GM21367 (cell line): ENCODE results near the gene NTRK3.
"Not testable (repeated sequence)": the region's sequence is repeated elsewhere in the genome, so short reads cannot be mapped to it uniquely, and the experiment has no call there.

Experiments
- ATAC-seq: cut with Tn5 transposase; IDR thresholded peaks from one replicate; pipeline ENCODE4 v1.9.1; 2021; ENCODE audit not compliant: unreplicated experiment

Gene NTRK3

DNA sequence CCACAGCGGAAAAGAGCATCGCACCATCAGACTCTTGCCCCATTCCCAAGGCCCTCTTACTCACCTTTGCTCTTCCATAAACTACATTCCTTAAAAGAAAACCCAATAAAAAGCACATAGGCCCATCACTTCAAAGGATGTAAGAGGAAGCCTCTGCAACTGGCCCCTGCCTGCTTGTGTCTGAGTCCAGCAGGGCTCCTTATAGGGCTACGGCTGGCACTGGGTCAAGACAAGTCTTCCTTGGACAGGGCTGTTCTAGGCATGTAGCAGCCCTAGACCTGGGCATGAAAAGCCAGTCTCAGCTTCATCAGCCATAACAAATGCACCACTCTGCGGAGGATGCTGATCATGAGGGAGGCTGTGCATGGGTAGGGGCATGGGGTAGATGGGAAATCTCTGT is 218.3 kb downstream of the NTRK3 start:
- ATAC-seq: no peak

DNA sequence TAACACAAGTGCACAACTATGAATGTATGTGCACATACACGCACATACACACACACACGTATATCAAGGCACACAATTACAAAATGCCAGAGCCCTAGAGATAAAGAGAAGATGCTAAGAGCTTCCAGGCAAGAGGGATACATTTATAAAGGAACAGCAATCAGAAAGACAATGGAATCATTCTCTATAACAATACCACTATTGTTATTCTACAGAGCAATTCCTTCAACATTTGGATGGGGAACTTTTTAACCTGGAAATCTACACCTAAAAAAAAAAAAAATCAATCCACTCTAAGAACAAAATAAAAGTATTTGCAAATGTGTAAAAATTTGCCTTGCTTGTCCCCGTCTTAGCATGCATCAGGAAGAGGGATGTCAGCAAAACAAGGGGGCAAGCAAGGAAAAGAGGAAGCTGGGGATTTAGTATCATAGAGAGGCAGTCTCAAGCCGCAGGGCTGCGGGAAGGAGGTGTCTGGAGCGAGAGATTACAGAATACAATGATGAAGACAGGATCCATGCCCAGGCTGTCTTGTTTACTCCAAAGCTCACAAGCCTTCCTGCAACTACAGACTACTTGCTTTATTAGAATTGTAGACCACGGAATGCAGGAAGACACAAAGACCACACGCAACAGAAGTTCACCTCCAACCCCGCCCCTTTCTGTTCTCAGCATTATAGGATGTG is 220.2 kb downstream of the NTRK3 start:
- ATAC-seq: no peak

GRCh38 chr15:88035381-88035780 is 221.2 kb downstream of the NTRK3 start:
- ATAC-seq: no peak

GRCh38 chr15:88033421-88033820 is 223.1 kb downstream of the NTRK3 start:
- ATAC-seq: not testable (repeated sequence)

DNA sequence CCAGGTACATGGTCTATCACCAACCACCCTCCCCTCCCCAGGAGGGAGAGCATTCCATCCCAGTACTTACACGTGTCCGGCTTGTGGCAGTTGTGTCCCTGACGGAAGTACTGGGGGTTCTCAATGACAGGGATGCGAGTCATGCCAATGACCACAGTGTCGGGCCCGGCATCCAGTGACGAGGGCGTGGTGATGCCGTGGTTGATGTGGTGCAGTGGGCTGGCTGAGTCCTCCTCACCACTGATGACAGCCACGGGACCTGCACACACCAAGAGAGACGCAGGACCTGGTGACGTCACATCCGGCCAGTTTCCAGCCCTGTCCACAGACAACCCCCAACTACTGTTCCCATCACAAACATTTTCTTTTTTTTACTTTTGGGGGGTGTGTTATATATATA is 223.8 kb downstream of the NTRK3 start:
- ATAC-seq: no peak

GRCh38 chr15:88031461-88031860 is 225.1 kb downstream of the NTRK3 start:
- ATAC-seq: no peak

DNA sequence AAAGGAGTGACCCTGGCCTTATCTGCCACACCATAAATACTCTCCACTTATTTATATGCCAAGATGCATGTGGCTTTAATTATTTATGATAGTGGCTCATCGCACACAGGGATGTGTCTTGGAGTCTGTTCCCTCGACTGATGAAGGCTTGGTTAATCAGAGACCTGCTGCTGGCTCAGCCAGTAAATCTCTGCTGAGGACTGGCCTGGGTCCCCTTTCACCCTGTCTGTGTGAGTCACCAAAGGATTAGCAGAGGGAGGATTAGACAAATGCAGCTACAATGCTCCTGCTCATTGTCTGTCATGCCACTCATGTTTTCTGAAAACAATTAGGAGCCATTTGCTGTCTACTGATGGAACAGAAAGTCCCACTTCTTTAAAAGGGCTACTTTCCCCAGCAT is 226.8 kb downstream of the NTRK3 start:
- ATAC-seq: no peak

DNA sequence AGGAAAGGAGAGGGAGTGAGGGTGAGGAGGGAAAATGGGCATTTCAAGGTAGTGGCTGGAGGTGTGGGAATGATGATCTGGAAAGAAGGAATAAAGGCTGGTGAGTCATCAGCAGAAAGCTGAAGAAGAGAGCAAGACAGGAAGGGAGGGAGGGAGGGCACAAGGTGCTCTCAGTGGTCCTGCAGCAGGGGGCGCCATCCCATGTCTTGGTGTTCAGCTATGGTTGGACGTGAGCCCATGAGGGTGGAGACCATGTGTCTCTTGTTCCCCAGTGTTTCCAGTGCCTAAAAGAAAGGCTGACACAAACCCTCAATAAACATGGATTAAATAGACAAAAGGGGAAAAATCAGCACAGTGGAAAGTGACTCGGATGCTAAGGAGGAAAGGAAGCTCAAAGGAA is 228.5 kb downstream of the NTRK3 start:
- no peak for ATAC-seq

DNA sequence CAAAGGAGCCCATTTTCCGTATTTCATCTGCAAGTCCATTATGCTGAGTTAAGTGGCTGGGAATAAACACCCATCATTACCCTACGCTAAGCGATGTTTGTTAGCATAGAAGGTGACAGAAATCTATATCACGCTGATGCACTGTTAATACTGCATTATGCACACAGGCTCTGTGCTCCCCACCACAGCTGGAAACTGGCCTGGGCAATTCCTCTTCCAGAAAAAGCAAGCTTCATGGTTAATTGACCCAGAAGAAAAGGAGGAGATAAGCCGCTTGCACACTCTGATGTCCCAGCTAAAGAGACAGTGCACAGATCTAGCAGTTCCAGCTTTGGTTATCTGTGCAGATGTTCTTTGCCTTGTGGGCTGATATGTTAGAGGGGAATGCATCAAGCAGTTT is 232.6 kb downstream of the NTRK3 start:
- no peak for ATAC-seq

GRCh38 chr15:88022716-88023115 is 233.8 kb downstream of the NTRK3 start:
- no peak for ATAC-seq

GRCh38 chr15:88021601-88022000 is 234.9 kb downstream of the NTRK3 start:
- ATAC-seq: no peak

DNA sequence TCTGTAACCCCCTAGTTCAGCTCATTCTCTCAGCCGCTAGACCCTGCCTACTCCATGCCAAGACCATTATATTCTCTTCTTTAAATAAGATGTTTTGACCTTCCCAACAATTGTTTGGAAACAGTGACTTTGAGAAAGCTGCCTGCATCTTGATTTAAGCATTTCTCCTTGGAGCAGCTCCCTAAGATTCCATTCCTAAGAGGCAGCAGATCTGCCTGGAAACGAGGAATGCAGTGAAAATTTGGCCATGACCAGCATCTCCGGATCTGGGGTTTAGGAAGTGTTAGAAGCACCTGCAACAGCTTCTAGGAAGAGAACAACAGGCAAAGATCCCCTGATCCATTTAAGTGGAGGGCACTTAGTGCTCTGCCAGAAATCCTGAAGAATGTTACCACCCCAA is 235.7 kb downstream of the NTRK3 start:
- ATAC-seq: no peak

- no peak for ATAC-seq
Measured at GRCh38 chr15:88019656-88020055, 236.9 kb downstream of the NTRK3 start.

GRCh38 chr15:88018869-88019641 is 237.5 kb downstream of the NTRK3 start:
- no peak for ATAC-seq

- ATAC-seq: no peak
Measured at GRCh38 chr15:88017753-88018152, 238.8 kb downstream of the NTRK3 start.

- ATAC-seq: no peak
Measured at GRCh38 chr15:88016406-88016805, 240.1 kb downstream of the NTRK3 start.

DNA sequence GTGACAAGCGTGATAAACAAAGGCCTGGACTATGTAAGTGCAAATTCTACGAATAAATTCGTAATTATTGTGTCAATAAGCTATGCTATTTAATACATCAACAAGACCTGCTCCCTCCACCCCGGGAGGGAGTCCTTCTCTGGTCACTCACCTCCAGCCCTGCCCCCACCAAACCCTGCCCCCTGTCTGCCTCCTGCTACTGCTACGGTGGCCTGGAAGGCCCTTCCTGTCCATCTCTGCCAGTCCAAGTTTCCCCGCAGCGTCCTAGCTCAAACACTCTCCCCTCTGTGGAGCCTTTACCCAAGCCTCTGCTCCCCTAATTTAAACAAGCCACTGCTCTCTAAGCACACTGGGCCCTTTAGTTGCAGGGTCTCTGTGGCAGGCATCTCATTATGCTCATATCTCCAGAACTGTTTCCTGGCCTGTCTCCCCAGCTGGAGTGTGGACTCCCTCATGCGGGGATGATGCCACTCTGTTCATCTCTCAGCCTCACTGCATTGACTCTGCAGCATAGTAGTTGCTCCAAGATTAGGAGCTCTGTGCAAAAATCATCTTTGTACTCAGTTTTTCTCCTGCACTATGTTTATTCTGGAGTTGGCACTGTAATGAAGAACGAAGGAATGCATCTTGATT is 241.2 kb downstream of the NTRK3 start:
- ATAC-seq: no peak

DNA sequence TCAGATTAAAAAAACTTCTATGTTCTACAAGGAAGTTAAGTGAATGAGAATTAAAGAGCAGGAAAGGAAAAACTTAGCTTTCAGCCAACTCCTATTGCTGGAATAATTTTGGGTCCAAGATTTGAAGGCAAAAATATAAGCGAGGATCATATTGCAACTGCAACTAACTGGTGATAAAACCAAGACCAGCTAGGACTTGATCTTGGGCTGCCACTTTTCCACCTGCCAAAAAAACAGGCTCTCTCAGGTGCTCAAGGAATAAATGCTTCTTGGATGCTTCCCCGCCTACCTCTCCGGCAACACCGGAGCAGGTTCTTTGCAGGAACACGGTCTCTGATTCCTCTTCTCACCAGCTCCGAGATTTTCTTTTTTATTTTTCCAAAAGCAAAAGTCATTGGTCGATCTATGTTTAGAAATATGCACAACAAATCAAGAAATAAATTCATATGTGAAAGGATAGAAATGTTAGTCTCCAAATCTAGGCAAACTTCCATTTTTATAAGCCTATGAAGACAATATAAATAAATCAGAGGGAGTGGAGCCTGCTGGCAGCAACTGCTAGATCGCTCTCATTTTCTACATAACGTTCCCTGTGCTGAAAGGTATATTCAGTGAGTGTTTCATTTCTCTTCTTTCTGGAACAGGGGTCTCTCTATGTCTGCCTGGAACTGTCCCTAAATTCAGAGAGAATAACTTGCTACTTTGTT is 241.9 kb downstream of the NTRK3 start:
- ATAC-seq: no peak

GRCh38 chr15:88013111-88013510 is 243.4 kb downstream of the NTRK3 start:
- no peak for ATAC-seq

- ATAC-seq: no peak
Measured at GRCh38 chr15:88012688-88013087, 243.9 kb downstream of the NTRK3 start.

DNA sequence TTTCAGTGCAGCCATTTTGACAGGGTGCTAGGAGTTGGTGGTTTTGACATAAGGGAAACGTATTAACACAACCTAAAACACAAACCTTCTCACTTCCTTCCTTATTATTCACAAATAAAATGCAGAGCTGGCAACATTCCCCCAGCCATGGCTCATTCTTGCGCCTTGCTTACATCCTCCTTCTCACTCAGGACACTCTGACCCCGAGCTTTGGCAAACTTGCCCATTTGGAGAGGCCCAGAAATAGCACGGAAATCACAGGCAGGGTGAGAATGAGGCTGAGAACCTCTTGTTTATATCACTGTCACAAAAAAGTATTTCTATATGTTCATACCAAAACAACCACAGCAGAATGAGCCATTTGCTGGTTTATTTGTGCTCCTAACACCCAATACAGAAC is 244.3 kb downstream of the NTRK3 start:
- no peak for ATAC-seq

DNA sequence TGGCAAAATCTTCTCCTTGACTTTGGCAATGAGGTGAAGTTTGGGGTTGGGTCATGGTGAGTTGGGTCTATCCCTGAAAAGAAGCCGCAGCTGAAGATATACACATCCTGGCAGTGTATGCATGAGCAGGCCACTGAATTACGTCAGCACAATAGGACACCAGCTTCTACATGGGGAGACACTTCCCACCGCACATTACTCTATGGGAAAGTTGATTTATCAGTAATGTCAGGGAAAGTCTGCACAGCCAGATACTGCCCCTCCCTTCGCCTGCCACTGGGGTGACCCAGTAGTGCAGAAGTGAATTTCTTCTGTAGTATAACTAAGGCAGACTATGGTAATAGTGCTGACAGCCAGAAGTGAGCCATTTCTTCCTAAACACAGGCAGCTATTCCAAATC is 245.0 kb downstream of the NTRK3 start:
- no peak for ATAC-seq
